GM18517 (cell line): ENCODE measurements around the gene RAG1.
"Not testable (repeated sequence)": the region's sequence is repeated elsewhere in the genome, so short reads cannot be mapped to it uniquely, and the experiment has no call there.

Experiments used
- ATAC-seq: cut with Tn5 transposase; IDR thresholded peaks from one replicate; pipeline ENCODE4 v1.9.1; 2021; ENCODE audit warnings: mild to moderate bottlenecking, moderate library complexity; ENCODE audit not compliant: unreplicated experiment

The RAG1 gene

DNA sequence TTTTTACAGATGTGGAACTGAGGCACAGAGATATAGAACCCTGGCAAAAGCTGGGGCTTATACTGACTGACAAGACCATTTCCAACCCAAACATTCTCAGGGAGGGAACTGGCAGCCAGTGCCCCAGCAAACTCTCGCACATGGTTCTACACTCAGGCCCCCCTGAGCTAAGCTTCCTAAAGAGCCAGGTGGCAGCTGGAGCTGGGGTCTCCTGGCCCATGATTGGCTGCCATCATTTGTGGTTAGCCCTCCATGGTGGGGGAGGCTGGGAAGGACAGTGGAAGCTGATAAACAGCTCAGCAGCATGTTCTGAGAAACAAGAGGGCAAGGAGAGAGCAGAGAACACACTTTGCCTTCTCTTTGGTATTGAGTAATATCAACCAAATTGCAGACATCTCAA lies at the start of gene RAG1:
RAG1 (plus strand) TSS at position 314 of the 400 bp plus-strand sequence. CDS start 5,298 bp downstream, outside the sequence.
- no peak for ATAC-seq

DNA sequence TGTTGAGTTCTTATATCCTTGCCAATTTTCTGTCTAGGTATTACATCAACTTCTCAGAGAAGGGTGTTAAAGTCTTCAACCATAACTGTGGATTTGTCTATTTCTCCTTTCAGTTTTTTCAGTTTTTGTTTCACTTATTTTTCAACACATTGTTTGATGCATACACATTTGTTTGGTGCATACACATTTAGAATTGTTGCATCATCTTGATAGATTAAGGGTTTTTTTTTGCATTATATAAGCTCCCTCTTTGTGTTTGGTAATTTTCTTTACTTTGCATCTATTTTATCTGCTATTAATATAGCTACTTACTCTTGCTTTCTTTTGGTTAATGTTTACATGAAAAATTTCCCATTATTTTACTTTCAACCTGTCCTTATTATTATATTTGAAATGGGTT lies 37.0 kb upstream of the RAG1 start:
- no peak for ATAC-seq

DNA sequence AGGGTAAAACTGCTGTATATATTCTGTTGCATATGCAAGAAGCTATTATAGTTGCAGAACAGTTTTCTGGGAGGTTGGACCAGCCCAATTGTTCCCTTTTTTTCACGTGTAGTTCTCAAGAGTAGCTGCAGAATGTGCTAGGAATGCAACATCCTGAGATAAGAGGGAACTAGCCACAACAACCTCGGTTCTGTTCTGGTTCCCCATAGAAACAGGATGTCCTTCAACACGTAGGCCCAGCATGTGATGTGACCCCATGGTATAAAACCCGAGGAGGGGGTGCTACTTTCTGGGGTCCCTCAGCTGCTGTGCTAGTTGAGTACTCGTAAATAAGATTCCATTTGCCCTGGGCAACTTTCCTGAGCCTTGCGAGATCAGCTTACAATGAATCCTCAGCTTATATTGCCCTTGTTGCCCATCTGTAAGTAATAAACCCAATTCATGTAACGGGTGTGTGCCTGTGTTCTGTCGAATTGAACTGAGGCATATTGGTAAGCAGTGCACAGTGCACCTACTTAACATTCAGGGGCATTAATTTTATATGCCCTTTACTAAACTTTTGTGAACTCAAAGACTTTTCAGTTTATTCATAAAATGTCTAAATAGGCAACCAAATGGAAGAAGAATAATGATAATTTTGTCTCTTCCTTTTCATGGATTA lies 34.7 kb upstream of the RAG1 start:
- ATAC-seq = no peak

DNA sequence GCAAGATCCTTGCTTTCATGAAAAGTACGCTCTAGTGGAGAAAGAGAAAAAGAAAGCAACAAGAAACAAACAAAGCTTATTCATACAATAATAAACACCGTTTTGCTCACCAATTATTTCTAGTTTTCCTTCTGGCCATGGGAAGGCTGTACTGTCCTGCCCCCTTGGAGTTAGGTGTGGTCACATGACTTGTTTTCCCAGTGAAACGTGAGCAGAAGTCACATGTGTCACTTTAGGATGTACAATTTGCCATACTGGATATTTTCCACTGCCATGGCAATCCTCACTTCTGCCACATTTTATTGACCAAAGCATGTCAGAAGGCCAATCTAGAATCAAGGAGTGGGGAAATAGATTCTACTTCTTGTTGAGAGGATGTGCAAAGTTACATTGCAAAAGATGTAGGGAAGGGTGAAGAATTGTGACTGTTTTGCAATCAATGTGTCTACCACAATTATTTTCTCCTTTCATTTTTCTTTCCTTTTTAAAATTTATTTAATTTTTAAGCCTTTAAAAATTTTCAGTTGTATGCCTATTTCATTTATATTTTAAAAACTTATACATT lies 33.4 kb upstream of the RAG1 start:
- no peak for ATAC-seq

DNA sequence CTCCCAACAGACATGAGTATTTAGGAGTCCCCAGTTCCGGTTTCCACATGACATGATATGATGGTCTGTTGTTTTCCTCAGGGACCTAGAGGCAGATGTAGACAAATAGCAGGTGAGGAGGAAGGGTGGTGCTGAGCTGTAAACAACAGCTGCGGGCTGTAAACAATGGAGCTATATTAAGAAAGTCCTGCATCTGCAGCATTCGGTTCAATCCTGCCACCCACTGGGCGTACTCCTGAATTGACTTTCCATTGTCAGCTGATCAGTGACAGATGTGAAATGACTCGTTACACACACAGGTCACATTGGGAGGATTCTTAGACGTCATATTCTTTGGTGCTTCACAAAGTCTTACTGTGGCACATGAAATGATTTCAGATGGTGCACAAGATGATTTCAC lies 26.8 kb upstream of the RAG1 start:
- ATAC-seq = peak; percentile 100

DNA sequence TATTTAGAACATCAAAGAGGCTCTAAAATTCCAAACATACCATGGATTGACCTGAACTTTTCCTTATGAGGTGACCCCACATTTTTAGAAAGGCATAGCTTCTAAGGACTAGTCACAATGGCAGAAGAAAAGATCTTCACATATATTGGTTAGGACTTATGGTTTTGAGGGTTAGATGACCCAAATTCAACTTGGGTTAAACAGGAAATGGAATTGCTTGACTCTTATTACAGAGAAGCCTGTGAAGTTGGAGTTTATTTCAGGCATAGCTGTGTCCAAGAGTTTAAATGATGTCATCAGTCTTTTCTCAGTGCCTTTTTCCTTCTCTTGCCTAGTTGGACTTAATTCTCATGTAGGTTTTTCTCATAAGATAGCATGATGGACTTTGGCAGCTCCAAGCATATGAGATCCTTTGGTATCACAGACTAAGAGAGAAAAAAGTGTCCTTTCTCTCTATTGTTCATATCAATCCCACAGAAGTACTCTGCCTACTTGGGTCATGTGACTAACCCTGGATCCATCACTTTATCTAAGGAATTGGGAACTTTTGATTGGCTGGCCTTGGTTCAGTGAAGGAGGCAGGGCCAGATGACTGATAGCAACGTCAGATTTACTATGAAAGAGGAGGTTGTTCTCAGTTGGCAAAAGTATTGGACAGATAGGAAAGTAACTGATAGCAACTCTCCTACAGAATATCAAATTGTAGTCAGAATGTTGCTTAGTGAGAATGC lies 17.3 kb upstream of the RAG1 start:
- ATAC-seq = no peak

DNA sequence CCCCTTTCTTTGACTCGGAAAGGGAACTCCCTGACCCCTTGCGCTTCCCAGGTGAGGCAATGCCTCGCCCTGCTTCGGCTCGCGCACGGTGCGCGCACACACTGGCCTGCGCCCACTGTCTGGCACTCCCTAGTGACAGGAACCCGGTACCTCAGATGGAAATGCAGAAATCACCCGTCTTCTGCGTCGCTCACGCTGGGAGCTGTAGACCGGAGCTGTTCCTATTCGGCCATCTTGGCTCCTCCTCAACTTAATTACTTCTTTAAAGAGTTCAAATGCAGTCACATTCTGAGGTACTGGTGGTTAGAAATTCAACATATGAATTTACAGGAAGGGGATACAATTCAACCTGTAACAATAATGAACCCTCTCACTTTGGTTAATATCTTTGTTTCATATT lies 10.4 kb upstream of the RAG1 start:
- ATAC-seq = not testable (repeated sequence)

DNA sequence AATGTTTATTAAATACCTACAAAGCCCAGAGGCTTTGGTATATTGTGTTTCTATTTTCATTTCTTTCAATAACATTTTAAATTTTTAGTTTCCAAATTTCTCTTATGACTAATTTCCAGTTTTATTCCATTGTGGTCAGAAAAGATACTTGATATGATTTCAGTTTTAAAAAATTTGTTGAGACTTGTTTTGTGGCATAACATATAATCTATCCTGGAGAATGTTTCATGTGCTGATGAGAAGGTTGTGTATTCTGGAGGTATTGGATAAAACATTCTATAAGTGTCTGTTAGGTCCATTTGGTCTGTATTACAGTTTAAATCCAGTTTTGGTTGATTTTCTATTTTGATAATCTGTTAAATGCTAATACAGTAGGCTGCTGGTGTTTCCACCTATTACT lies 9.8 kb upstream of the RAG1 start:
- ATAC-seq = no peak

DNA sequence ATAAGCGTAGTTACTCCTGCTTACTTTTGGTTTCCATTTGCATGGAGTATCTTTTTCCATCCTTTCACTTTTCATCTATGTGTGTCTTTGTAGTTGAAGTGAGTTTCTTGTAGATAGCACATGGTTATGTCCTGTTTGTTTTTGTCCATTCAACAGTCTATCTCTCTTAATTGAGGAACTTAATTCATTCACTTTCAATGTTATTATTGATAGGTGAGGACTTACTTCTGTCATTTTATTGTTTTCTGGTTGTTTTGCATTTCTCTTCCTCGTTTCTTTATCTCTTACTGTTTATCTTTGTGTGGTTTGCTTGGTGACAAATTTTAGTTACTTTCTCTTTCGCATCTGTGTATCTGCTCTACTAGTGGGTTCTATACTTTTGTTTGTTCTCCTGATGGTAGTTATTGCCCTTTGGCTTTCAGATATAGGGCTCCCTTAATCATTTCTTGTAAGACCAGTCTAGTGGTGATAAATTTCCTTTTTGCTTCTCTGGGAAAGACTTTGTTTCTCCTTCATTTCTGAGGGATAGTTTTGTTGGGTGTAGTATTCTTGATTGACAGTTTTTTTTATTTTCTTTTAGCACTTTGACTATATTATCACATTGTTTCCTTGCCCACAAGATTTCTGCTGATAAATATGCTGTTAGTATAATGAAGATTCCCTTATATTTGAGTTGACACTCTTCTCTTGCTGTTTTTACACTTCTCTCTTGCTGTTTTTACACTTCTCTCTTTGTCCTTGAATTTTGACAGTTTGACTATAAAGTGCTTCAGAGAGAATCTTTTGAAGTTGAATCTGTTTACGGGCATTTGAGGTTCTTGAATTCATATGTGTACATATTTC lies 9.0 kb upstream of the RAG1 start:
- peak; percentile 99 for ATAC-seq

DNA sequence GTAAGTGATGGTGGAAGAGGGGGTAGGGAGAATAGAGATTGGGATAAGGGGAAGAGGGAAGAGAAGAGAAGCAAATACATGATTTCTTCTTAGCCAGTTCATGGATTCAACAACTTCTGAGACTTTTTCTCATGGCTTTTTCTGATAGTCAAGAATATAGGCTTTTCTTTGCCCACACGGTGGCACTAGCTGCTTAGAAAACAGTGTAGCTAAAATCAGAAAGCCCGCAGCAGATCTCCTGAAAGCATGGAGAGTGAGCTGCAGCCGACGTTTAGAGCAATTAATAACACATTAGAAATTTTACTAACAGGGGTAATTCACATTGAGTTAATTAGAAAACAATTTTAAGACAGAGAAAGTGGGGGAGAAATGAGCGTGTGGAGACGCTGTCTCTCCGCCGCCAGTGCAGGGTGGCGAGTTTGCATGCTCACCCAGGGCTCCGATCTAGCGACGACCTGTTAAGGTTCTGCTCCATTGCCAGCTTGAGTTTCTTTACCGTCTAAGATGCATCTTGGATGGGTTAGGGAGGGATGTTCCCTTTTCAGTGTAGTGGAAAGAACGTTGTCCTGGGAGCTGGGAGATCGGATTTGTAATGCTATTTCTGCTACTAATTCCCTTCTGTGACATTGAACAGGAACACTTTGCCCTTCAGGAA lies 3.3 kb upstream of the RAG1 start:
- ATAC-seq = no peak

DNA sequence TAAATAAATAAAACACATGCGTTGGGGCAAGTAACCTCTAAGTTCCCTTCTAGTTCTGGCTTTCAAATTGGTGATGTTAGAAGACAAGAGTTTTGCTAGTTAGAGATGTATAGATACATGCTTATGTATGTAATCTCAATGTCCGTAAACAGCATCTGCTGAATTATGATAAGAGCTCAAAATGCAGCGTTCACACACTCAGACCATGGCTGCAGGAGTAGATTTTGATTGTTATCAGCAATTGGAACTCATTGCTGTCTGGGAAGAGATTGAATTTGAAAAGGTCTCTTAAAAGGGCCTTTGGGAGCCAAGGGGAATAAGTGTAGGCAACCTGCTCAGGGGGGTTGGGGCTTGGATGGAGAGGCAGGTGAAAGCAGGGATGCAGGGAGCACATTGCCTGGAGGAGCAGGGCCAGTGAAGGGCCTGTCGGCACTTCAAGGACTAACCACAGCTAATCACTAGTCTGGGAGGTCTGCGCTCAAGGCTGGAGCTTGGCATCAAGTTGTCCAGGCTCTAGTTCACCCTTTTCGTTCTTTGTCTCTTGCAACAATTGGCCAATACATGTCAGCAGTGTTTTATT lies 2.7 kb upstream of the RAG1 start:
- ATAC-seq = no peak

DNA sequence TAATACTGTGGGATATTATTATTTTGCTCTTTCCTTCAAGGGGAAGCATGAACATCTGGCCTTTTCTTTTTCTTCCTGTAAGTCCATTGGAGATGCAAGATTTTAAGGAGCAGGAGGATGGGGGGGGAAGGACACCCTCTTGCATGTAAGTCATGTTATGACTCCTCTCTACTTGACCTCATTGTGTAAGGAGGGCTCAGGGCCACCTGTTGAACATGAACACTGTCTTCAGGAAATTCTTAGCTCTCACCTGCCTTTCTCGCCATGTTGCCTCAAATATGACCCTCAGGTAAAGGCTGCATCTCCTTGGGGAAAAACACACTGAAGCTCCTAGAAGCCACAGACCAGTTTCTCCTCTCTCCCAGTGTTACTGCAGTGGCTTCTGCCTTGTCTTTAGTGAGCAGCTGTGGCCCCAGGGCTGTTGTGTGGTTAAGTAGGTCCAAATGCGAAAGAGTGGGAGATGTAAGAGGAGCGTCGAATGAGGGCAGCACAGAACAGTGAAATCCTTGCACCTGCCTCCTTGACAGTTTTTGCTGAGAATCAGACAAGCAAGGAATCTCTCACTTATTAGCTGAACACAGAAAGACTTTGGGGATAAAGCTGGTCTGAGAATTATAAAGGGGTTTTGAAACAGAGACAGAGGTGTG lies 1.3 kb upstream of the RAG1 start:
- no peak for ATAC-seq

DNA sequence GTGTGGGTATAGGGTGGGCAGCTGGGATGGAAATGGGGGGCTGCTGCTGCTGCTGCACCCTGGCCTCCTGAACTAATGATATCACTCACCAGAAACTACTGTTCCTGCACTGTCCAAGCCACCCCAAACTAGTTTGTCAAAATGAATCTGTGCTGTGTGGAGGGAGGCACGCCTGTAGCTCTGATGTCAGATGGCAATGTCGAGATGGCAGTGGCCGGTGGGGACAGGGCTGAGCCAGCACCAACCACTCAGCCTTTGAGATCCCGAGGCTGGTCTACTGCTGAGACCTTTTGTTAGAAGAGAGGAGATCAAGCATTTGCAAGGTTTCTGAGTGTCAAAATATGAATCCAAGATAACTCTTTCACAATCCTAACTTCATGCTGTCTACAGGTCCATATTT lies 1.3 kb downstream of the RAG1 start:
- ATAC-seq = no peak

DNA sequence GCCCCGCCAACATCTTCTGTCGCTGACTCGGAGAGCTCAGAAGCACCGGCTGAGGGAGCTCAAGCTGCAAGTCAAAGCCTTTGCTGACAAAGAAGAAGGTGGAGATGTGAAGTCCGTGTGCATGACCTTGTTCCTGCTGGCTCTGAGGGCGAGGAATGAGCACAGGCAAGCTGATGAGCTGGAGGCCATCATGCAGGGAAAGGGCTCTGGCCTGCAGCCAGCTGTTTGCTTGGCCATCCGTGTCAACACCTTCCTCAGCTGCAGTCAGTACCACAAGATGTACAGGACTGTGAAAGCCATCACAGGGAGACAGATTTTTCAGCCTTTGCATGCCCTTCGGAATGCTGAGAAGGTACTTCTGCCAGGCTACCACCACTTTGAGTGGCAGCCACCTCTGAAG lies 6.7 kb downstream of the RAG1 start:
- no peak for ATAC-seq

DNA sequence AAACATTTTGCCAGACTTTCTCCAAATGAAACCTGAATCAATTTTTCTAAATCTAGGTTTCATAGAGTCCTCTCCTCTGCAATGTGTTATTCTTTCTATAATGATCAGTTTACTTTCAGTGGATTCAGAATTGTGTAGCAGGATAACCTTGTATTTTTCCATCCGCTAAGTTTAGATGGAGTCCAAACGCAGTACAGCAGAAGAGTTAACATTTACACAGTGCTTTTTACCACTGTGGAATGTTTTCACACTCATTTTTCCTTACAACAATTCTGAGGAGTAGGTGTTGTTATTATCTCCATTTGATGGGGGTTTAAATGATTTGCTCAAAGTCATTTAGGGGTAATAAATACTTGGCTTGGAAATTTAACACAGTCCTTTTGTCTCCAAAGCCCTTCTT lies 9.6 kb downstream of the RAG1 start:
- no peak for ATAC-seq

DNA sequence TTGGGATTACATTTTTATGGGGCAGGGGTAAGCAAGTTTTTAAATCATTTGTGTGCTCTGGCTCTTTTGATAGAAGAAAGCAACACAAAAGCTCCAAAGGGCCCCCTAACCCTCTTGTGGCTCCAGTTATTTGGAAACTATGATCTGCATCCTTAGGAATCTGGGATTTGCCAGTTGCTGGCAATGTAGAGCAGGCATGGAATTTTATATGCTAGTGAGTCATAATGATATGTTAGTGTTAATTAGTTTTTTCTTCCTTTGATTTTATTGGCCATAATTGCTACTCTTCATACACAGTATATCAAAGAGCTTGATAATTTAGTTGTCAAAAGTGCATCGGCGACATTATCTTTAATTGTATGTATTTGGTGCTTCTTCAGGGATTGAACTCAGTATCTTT lies 10.1 kb downstream of the RAG1 start:
- ATAC-seq = no peak

DNA sequence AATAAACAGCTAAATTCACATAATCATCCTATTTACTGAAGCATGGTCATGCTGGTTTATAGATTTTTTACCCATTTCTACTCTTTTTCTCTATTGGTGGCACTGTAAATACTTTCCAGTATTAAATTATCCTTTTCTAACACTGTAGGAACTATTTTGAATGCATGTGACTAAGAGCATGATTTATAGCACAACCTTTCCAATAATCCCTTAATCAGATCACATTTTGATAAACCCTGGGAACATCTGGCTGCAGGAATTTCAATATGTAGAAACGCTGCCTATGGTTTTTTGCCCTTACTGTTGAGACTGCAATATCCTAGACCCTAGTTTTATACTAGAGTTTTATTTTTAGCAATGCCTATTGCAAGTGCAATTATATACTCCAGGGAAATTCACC lies 10.7 kb downstream of the RAG1 start:
- ATAC-seq = no peak

DNA sequence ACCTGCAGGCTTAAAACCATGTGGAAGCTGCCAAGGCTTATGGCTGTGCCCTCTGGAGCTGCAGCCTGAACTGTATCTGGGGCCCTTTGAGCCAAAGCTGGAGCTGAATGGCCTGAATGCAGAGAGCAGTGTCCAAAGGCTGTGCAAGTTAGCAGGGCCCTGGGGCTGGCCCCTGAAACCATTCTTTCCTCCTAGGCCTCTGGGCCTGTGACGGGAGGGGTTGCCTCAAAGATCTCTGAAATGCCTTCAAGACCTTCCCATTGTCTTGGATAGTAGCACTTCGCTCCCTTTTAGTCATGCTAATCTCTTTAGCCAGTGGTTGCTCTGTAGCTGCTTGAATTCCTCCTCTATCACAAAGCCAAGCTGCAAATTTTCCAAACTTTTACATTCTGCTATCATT lies 13.7 kb downstream of the RAG1 start:
- no peak for ATAC-seq

DNA sequence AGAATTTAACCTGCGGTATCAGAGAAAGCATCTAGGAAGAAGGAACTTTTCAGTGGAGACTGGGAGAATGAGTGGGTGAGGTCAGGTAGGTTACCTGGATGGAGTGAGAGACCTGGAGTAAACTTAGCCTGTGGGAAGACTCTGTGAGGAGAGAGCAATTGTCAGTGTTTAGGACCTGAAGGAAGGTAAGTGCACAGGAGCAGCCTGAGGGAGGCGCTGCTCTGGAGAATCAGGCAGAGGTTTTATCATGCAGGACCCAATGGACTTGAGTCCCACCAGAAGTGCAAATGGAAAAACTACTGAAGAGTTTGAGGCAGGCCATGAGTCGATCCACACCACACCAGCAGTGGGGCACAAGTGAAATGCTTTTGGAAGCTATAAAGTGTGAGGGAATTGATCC lies 15.9 kb downstream of the RAG1 start:
- ATAC-seq = no peak

DNA sequence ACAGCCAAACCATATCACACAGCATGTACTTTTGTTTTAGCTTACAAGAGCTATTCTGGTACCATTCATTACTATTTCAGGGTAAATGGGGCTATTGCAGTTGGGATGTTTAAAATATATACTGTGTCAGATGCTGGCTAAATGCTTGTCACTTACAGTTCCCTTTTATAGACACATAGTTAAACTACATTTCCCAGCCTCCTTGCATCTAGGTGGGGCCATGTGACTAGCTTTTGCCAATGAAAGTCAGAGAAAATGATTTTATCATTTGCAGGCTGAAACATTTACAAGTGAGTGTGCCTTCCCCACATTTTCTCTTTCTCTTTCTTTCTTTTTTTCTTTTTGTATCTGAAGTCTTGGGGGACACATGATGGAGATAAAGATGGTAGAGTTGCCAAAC lies 18.7 kb downstream of the RAG1 start:
- ATAC-seq = peak; percentile 51
